SH-SY5Y (cell line): ENCODE data around the gene LY86.

Experiments used
- GATA2 ChIP-seq: IDR thresholded peaks from 2 replicates; pipeline ENCODE4 v1.6.1; 2011; ENCODE audit warnings: mild to moderate bottlenecking, low read depth, low read length
- GATA3 ChIP-seq: IDR thresholded peaks from 2 replicates; pipeline ENCODE4 v1.6.1; 2011; ENCODE audit warnings: low read depth, mild to moderate bottlenecking, low read length, moderate library complexity

LY86 gene

DNA sequence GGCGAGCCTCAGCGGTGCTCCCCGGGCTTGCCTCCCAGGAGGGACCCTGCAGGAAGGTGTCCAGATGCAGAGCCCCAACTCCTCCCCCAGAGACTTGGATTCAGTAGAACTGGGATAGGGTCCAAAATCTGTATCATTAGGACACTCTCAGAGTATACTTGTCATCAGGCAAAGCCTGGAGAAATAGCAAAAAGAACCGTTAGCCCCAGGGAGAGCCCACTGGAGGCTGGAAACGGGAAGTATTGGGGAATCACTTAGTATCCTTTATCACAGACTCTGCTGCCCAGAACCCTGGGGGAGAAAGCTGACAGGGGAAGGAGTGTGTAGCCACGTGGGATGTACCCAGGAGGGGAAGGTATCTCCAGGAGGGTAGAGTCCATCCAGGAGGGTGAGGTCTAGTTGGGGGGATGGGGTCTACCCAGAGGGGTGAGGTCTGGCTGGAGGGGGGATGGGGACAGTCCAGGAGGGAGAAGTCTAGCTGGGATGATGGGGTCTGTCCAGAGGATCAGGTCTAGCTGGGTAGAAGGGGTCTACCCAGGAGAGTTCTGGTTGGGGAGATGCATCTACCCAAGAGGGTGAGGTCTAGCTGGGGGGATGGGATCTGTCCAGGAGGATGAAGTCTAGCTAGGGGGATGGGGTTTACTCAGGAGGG lies 107.2 kb downstream of the LY86 start:
- TF ChIP-seq GATA3 = no peak
- TF ChIP-seq GATA2 = no peak

DNA sequence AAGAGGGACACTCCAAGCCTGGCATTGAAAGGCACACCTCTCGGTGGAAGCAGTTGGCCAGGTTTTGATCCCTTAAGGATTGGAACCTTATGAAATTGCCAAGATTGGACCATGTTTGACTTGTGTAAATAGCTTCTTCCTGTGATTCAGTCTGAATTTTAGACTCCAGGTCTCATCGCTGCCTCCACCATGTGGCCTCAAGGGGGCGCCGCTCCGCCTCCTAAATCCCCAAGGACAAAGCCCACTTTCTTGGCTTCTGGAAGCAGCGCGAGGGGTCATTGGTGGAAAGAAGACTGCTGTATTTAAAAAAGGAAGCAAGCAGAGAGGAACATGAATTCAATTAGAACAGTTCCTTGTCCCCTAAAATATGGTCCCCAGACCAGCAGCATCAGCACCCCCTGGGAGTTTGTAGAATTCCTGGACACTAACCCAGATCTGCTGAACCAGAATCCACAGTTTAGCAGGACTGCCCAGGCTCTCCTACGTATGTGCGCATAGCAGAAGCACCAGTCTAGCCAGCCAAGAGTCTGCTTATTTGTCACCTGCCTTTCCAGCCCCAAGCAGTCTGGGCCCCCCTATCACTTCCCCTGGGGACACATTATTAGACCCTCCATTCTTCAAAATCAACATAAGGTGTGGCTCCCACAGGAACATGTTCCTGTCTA lies 108.5 kb downstream of the LY86 start:
- TF ChIP-seq GATA3 (no peak), GATA2 (no peak)

DNA sequence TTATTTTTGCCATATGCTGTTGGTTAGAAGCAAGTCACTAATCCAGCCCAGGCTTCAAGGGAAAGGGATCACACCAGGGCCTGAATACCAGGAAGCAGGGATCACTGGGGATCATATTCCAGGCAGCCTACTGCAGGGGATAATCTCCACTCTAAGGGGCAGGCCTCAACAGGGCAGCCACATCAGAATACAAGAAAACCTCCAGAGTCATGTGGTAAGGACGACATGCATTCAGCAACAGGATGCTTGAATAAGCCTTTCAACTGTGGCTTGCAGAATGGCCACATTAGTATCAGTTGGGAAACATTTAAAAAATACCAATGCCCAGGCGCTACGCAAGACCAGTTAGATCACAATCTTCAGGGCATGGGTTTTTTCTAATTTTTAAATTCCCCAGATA lies 109.1 kb downstream of the LY86 start:
- TF ChIP-seq GATA2 (no peak), GATA3 (no peak)

DNA sequence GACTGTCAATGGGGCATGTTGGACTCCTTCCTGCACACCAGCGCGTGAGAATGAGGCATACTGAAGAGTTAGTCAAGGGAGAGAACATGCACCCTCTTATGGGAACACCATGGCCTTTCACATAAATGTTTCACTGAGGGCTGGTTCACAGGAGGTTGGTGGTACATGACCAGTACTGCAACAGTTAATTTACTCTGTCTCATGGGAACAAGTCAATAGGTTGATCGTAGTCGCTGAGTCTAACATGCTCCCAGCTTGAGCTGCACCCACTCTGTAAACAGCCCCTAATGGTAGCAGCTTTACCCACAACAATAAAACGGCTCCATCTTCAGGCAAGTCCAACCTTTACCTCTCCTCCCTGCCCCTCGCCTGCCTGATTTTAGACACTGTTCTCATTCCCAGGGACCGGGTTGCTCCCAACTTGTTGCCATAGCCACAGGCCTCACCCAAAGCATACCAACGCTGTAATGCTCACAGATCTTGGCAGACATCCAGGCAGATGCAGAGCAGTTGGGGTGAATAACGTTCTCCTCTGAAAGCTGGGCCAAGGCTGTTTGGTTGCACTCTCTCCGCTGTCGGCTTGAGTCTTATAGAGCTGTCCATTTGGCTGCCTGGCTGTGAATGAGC lies 111.3 kb downstream of the LY86 start:
- no peak for TF ChIP-seq GATA2
- TF ChIP-seq GATA3 = no peak

DNA sequence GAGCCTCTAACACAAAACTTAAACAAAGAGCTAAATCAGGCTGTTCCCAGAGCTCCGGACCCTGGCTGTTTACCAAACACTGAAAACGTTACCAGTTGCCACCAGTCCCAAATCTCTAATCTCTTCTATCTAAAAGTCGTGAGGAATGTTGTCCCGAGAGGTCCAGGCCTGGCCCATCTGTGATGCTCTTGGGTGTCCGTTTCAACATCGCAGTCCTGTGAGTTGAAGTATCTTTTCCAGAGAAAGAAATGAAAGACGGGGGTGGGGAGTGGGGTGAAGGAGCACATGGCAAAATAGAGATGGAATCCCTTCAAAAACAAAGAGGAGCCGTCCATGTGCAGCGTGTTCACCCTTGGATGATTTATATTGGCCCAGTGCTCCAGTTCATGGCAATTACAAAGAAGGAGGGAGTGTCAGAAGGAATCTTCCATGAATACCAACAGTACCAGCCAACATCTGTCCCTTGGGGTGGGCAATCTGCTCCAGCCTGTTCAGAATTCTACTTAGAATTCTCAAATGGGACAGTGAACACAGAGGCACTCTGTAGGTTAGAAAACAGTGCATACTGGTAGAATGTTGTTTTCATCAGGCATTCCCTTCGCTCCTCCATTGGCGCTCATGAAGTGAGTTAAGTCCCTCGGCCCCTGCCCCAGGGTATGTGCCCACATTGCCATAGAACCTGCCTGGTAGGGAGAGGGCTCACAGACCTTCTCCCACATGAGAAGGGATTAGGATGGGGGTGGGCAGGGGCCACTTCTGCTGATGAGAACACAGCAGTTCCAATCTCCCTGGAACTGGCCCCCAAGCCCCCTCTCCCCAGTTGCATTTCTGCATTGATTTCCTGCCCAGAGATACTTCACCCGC lies 112.1 kb downstream of the LY86 start:
- TF ChIP-seq GATA3 (no peak), GATA2 (no peak)

DNA sequence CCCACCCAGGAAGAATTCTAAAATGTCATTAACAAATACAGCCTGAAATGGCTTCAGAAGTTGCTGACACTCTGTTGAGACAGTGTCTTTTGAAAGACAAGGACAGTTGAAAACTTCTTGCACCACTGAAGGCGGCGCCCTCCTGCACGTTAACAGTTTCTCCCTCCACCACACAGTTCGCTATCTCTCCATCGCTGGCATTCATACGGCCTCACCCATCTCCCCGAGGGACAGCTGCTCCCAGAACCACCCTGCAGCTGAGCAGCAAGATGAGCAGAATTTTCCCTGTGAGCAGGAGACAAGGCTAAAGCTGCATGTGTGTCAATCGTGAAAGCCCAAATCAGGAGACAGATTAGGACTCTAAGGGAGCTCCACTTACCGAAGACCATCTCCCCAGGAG lies 113.3 kb downstream of the LY86 start:
- TF ChIP-seq GATA3 (no peak), GATA2 (no peak)

DNA sequence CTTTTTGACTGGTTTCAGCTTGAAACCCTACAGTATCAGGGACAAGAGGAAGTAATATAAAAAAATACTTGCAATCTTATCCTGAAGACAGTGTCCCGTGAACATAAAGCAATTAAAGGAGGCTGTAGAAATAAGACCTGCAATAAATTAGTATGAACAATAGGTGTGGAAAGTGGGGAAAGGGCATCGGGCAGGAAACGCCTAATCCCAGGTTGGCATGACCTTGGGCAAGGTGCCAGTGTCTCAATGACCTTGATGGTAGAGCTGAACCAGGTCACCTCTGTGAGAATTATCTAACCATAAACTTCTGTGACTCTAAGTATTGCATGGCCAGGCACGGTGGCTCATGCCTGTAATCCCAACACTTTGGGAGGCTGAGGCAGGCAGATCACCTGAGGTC lies 115.2 kb downstream of the LY86 start:
- TF ChIP-seq GATA2 (no peak), GATA3 (no peak)
